ENCODE results near the gene TEX22. TPM values are rescaled to one million over a fixed set of nuclear protein-coding genes. Genes with fewer than 3 reads are reported as not detected.

Gene TEX22
- total RNA-seq, 1 donor from 2014 or later = 4.1 TPM

- H3K4me3 Mint-ChIP-seq = no peak overlapping the region
- no peak overlapping the region for H3K27ac Mint-ChIP-seq
- peaks cover 4% of the 10 kb centered on the region for H3K36me3 Mint-ChIP-seq
- no peaks in the 10 kb centered on the region for H3K4me1 Mint-ChIP-seq (ENCODE audit: unreplicated experiment)
- DNase-seq (ENCODE audit: extremely low spot score, unreplicated experiment) = no peak
- H3K27me3 Mint-ChIP-seq = no peaks in the 10 kb centered on the region
- TF ChIP-seq CTCF (conservative IDR thresholded peaks at IDR 0.05) = no peak
- H3K9me3 Mint-ChIP-seq = no peaks in the 10 kb centered on the region
Measured at GRCh38 chr14:105456736-105457617, 58.6 kb downstream of the TEX22 start.

GRCh38 chr14:105458010-105458409 is 59.7 kb downstream of the TEX22 start:
- DNase-seq (ENCODE audit: extremely low spot score, unreplicated experiment) = no peak
- no peaks in the 10 kb centered on the region for H3K4me1 Mint-ChIP-seq (ENCODE audit: unreplicated experiment)
- no peaks in the 10 kb centered on the region for H3K9me3 Mint-ChIP-seq
- no peaks in the 10 kb centered on the region for H3K36me3 Mint-ChIP-seq
- TF ChIP-seq CTCF (conservative IDR thresholded peaks at IDR 0.05) = no peak
- no peak overlapping the region for H3K4me3 Mint-ChIP-seq
- no peaks in the 10 kb centered on the region for H3K27me3 Mint-ChIP-seq
- H3K27ac Mint-ChIP-seq = no peak overlapping the region

GRCh38 chr14:105458571-105458970 is 60.2 kb downstream of the TEX22 start:
- Mint-ChIP-seq H3K9me3 (no peaks in the 10 kb centered on the region), H3K4me1 (ENCODE audit: unreplicated experiment) (no peaks in the 10 kb centered on the region), H3K27me3 (no peaks in the 10 kb centered on the region), H3K4me3 (no peak overlapping the region), H3K36me3 (no peaks in the 10 kb centered on the region), H3K27ac (no peak overlapping the region)
- no peak for DNase-seq (ENCODE audit: extremely low spot score, unreplicated experiment)
- no peak for TF ChIP-seq CTCF (conservative IDR thresholded peaks at IDR 0.05)

- no peaks in the 10 kb centered on the region for H3K36me3 Mint-ChIP-seq
- no peak overlapping the region for H3K27ac Mint-ChIP-seq
- no peak for DNase-seq (ENCODE audit: extremely low spot score, unreplicated experiment)
- no peak for TF ChIP-seq CTCF (conservative IDR thresholded peaks at IDR 0.05)
- no peaks in the 10 kb centered on the region for H3K4me1 Mint-ChIP-seq (ENCODE audit: unreplicated experiment)
- no peak overlapping the region for H3K4me3 Mint-ChIP-seq
- H3K9me3 Mint-ChIP-seq = no peaks in the 10 kb centered on the region
- H3K27me3 Mint-ChIP-seq = no peaks in the 10 kb centered on the region
Measured at GRCh38 chr14:105460116-105460515, 61.8 kb downstream of the TEX22 start.

GRCh38 chr14:105460616-105461015 is 62.3 kb downstream of the TEX22 start:
- H3K4me1 Mint-ChIP-seq (ENCODE audit: unreplicated experiment) = no peaks in the 10 kb centered on the region
- H3K4me3 Mint-ChIP-seq = no peak overlapping the region
- no peaks in the 10 kb centered on the region for H3K27me3 Mint-ChIP-seq
- no peak for DNase-seq (ENCODE audit: extremely low spot score, unreplicated experiment)
- no peak for TF ChIP-seq CTCF (conservative IDR thresholded peaks at IDR 0.05)
- no peaks in the 10 kb centered on the region for H3K36me3 Mint-ChIP-seq
- H3K27ac Mint-ChIP-seq = no peak overlapping the region
- H3K9me3 Mint-ChIP-seq = no peaks in the 10 kb centered on the region

All from type B pancreatic cell (in vitro differentiated cells).